HG03095 (cell line): ENCODE measurements around the gene PPP1R26.

Experiments used
- ATAC-seq: cut with Tn5 transposase; IDR thresholded peaks from one replicate; pipeline ENCODE4 v1.9.1; 2021; ENCODE audit warnings: moderate library complexity; ENCODE audit not compliant: unreplicated experiment

PPP1R26 gene

GRCh38 chr9:135487281-135488012 lies 7.9 kb downstream of the PPP1R26 start:
- no peak for ATAC-seq

GRCh38 chr9:135488013-135488330 lies 8.4 kb downstream of the PPP1R26 start:
- ATAC-seq, result no peak

GRCh38 chr9:135488527-135488926 lies 8.9 kb downstream of the PPP1R26 start:
- ATAC-seq, result no peak

DNA sequence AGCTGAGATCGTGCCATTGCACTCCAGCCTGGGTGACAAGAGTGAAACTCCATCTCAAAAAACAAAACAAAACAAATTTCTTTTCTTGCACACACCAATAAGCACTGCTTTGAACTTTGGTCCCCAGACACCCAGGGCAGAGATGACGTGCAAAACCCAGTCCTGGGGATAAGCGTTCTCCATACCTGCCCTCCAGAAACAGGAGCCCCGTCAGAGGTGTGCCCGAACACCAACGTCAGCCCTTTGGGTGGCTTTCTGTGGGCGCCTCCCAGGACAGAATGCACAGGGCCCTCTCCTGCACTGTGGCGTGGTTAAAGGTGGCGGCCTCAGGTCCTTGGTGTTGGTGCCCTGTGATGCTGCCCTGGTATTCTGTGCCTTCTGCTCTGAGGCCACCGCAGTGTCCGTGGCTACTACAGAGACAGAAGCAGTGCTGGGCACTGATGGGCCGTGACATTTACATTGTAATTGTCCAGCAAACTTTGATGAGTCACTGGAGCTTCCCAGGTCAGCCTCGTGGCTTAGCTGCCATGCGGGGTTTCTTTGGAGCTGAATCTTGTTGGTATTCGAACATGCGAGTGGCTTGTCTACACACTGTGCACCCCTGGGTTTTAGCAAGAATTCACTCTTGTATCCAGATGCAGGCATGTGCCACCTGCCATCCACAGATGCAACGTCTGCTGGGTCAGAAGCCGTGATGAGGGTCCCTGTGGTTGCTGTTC lies 9.8 kb downstream of the PPP1R26 start:
- no peak for ATAC-seq

DNA sequence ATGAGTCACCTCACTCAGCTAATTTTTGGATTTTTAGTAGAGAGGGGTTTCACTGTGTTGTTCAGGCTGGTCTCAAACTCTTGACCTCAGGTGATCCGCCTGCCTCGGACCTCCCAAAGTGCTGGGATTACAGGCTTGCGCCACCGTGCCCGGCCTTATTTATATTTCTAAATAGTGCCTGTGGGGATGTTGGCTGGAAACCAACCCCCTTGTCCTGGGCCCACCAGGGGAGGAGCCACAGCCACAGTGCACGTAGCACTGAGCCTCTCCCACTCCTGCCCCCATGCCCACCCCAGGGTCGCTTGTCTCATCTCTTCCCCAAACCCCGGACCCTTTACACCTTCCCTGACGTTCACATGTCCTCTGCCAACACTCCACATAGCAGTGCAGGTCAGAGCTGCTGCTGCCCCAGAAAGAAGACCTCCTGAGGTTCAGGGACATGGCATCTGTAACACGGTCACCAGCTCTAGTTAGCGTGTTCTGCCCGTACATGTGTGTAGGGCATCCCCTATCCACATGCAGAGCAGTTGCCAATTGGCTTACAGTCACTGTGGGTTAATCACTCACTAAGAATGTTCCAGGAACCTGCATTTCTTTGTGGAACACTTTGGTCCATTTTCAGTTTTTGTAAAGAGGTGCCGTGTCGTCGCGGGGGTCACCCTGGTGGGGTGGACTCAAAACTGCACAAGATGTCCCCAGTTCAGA lies 10.7 kb downstream of the PPP1R26 start:
- no peak for ATAC-seq

DNA sequence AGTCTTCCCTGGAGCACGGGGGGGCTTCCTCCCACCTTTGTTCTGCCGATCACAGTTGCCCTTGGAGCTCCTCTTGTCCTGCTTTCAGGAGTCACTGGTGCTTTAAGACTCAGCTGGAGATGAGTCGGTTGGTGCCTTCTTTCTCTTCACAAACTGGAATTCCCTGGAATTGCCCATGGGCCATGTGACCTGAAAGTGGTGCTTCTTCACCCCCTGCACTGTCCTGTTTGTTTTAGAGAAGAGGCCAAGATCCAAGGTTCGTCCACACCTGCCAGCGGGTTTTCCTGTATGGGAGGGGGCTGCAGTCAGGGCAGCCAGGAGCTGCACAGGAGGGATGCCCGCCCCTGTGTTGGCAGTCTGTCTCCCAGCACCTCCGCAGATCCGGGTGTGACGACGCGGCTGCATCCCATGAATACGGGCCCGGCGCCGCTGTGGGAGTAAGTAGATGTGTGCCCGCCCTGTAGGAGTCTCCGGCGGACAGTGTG lies 11.4 kb downstream of the PPP1R26 start:
- no peak for ATAC-seq

GRCh38 chr9:135491764-135492163 lies 12.2 kb downstream of the PPP1R26 start:
- ATAC-seq, result no peak

GRCh38 chr9:135492886-135493669 lies 13.5 kb downstream of the PPP1R26 start:
- no peak for ATAC-seq

DNA sequence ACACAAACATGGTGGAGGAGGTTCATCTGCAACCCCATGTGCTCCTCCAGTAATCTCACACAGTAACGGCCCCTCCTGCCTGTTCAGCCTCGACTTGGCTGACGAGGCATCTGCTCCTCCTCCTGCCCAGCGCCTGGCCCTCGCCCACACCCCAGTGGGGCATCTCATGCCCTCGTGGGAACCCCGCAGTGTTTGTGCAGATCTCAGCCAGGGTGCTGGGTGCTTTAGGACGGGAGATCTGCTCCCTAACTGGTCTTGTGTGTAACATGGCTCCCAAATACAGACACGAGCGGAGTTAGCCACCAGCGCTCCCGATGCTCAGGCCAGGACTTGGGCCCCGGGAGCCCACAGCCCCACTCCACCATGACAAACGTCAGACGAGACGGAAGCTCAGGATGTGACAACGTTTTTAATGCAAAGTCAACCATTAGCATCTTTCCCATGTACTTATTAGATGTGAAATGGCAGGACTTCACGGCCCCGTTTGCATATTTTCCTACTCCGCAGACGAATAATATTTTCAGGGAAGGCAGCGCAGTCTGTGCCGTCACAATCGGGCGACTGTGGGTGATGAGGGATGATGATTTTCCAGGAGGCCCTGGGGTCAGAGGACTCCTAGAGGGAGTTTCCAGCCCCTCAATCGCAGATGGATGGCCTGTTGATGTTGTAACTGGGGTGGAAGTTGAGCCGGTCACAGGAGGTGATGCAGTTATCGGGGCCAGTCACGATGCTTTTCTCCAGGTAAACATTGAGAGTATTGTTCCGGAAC lies 15.4 kb downstream of the PPP1R26 start:
- no peak for ATAC-seq

DNA sequence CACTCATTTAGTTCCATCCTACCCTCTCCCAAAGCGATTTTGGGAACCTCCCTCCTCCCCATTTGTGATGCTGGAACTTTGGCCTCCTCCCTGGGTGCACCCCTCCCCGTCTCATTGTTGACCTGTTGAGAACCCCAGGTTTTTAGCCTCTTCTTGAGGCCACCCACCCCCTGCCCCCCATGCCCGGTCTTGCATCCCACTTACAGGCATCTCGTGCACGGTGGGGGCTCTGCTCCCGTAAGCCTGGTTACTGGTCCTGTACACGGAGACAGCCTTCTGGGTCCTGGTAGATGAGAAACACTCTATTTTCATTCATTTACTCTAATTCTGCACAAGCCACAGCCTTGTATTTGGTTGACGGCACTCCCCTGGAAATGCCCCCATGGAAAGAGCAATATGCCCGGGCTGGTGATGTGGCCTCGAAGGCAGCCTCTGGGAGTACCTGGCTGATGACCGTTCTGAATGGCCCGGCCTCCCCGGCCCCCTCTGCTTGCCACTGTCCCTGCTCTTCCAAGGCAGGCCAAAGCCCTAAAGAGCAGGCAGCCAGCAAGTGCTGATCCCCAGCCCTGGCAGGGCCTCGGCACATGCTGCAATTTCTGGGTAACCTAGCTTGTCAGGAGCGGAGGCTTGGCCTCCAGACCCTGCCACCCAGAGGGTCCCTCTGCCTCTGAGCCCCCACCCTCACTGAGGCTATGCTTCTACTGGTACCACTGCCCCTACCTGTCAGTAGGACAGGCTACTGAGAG lies 19.0 kb downstream of the PPP1R26 start:
- no peak for ATAC-seq

DNA sequence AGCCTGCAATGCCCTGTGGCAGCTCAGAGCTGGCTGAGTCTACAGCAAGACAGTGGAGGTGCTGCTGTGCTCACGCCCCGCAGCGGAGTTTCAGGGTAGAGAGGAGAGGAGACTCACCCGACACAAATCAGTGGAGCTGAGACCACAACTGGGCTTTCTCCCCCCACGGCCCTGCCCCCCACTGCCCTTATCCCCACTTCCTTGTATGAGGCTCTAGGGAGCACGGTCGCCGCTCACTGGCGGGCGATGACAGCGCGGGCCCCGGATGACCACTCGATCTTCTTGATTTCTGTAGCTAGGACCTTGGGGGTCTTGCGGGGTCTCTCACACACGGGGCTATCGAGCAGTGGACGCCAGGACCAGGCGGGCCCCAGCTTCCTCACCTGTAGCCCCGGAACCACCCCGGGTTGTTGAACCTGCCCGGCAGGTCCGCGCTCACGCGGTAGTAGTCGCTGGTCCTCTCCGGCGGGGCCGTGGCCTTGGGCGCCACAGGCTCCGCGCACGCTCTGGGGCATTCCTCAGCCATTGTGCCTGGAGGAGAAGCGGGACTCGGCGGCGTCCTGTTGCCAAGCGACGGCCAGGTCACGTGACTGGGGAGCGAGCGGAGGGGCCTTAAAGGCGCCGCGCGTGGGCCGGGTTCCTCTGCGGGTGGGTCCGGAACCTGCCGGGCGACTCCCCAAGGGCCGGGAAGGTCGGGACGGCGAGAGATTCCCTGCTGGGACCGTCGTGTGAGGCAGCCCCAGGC lies 19.9 kb downstream of the PPP1R26 start:
- peak; percentile 40 for ATAC-seq

DNA sequence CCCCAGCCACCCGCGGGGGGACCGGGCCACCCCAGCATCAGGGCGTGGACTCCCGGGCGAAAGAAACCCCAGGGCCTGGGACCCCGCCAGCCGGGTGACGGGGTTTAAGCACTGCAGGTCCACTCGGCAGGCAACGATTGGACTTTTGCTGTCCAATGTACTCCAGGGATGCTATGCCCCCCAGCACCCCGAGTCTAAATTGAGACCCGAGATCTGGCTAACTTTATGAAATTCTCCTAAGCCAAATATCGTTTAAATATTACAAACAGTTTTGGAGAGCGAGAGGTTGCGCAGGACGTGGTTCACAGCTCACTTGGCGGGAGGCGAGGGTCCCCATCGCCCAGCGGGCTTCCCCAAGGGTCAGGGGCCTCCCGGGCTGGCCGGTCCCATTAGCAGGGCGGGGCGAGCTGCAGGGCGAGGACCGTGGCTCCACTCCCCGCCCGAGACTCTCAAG lies 20.5 kb downstream of the PPP1R26 start:
- peak; percentile 8 for ATAC-seq

- ATAC-seq, result peak; percentile 75
Observed at GRCh38 chr9:135500525-135501260, 21.1 kb downstream of the PPP1R26 start, which contains the start of gene MRPS2. TSS of gene MRPS2 (plus strand) at chr9:135500682. CDS start at chr9:135500711, 29 bp downstream.

DNA sequence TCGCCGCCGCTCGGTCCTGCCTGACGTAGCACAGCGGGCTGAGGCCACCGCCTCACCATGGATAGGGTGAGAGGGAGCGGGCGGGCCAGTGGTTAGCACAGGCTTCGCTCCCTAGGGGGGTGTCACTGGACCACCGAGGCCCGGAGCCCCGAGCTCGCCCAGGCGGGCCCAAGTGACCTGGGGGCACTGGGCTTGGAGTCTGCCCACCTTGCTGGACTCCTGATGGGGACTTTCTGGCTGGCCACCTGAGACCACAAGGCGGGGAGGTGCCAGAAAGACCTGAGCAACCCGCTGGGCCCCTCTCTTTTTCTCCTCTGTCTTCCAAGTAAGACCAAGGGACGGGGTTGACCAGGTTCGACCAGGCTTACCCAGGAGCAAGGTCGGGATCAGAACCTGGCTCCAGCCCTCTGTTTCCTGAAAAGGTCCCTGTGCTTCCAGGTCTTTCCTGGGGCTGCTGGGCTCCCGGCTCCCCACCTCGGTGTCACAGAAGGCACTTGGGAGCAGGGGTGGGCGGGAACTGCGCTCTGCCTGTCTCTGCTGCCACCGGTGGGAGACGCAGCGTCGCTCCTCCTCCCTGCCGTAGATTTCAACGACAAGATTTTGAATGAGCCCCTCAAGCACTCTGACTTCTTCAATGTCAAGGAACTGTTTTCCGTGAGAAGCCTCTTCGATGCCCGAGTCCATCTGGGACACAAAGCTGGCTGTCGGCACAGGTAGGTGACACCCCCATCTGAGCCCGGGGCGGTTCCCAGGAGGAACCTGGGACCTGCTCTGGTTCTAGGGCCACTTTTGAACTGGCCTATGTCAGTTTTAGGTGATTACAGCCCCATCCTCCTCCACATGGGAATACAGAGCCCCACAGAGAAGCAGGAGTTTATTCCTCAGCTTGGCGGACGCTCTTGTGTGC lies 21.9 kb downstream of the PPP1R26 start:
- ATAC-seq, result no peak

GRCh38 chr9:135502168-135502872 lies 22.7 kb downstream of the PPP1R26 start:
- ATAC-seq, result no peak

DNA sequence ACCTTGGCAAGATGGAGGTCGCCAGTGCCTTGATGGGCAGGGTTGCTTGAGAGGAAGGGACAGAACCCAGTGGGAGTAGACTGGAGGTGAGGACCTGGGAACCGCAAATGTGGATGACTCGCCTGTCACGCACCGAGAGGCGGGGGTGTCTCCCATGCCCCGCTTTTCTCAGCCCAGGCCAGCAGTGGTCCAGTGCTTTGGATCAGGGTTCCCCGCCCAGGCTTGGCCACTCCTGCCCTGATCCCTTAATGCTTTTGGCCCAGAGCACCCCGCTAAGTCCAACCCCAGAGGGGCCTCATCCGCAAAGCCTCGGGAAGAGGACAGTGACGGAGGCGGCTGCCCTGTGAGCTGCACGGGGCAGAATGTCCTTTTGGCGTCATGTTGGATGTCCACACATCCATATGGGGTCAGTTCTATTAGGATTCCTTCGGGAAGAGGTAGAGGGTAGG lies 23.3 kb downstream of the PPP1R26 start:
- ATAC-seq, result no peak
